Measurements from ENCODE around the gene DMGDH. TPM values are rescaled to one million over a fixed set of nuclear protein-coding genes. Genes with fewer than 3 reads are reported as not detected.

Gene DMGDH
- total RNA-seq, 1 donor from 2014 or later: 11.6 TPM

DNA sequence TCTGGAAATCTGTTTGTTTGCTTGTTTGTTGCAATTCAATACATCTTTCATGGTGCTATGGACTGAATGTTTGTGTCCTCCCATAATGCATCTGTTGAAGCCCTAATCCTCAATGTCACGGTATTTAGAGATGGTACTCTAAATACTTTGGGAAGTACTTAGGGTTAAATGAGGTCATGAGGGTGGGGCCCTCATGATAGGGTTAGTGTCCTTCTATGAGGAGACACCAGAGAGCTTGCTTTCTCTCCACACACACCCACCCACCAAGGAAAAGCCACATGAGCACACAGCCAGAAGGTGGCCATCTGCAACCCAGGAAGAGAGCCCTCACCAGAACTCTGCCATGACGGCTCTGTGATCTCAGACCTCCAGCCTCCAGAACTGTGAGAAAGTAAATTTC lies 32.7 kb downstream of the DMGDH start:
- H3K27me3 ChIP-seq (ENCODE audit: control insufficient read depth, insufficient read depth, low read length): no peaks in the 10 kb centered on the region
- H3K36me3 ChIP-seq (ENCODE audit: control insufficient read depth, insufficient read depth, low read length): no peaks in the 10 kb centered on the region
- no peak for DNase-seq (ENCODE audit: low read depth)
- no peak overlapping the region for H3K4me3 ChIP-seq (ENCODE audit: low read depth, low read length)
- no peak for FAIRE-seq
- TF ChIP-seq, protein P1, sequence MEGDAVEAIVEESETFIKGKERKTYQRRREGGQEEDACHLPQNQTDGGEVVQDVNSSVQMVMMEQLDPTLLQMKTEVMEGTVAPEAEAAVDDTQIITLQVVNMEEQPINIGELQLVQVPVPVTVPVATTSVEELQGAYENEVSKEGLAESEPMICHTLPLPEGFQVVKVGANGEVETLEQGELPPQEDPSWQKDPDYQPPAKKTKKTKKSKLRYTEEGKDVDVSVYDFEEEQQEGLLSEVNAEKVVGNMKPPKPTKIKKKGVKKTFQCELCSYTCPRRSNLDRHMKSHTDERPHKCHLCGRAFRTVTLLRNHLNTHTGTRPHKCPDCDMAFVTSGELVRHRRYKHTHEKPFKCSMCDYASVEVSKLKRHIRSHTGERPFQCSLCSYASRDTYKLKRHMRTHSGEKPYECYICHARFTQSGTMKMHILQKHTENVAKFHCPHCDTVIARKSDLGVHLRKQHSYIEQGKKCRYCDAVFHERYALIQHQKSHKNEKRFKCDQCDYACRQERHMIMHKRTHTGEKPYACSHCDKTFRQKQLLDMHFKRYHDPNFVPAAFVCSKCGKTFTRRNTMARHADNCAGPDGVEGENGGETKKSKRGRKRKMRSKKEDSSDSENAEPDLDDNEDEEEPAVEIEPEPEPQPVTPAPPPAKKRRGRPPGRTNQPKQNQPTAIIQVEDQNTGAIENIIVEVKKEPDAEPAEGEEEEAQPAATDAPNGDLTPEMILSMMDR (IDR thresholded peaks at IDR 0.05; ENCODE audit: insufficient read depth, low read length, severe bottlenecking): no peak

DNA sequence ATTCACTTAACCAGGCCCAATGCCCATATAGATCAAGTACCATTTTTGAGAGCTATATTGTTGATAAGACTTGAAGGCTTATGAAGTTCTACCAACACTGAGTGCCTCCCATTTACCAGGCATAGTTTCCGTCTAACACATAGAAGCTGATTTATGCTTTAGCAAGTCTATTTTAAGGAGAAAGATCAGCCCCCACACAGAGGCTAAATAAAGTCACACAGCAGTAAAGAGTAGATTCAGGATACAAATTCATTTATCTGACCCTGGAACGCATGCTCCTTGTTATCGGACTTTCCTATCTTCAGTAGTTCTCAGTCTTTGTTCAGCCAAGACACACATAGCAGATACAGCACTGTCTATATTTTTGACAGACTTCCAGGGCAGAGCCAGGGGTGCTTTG lies 34.2 kb downstream of the DMGDH start:
- FAIRE-seq: no peak
- no peaks in the 10 kb centered on the region for H3K27me3 ChIP-seq (ENCODE audit: control insufficient read depth, insufficient read depth, low read length)
- no peak for DNase-seq (ENCODE audit: low read depth)
- TF ChIP-seq, protein P1 (IDR thresholded peaks at IDR 0.05; ENCODE audit: insufficient read depth, low read length, severe bottlenecking): no peak
- H3K4me3 ChIP-seq (ENCODE audit: low read depth, low read length): no peak overlapping the region
- H3K36me3 ChIP-seq (ENCODE audit: control insufficient read depth, insufficient read depth, low read length): no peaks in the 10 kb centered on the region

DNA sequence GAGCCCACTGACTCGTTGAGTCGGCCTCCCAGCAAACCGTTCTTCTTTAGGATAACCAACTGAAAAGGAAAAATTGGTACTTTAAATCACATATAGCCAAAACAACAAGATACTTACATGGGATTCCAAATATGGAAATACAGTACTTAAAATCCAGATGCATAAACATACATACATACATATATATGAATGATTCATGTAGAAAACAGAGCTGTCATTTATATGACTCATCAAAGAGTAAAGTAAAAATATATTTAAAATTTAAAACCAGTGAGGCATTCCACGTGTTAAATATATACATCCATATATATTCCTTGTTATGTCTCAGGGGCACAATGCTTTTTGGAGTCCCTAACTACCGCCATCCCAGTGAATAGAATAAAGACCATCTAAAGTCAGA lies 36.7 kb downstream of the DMGDH start:
- H3K27me3 ChIP-seq (ENCODE audit: control insufficient read depth, insufficient read depth, low read length): no peaks in the 10 kb centered on the region
- TF ChIP-seq, protein P1 (IDR thresholded peaks at IDR 0.05; ENCODE audit: insufficient read depth, low read length, severe bottlenecking): no peak
- H3K36me3 ChIP-seq (ENCODE audit: control insufficient read depth, insufficient read depth, low read length): no peaks in the 10 kb centered on the region
- H3K4me3 ChIP-seq (ENCODE audit: low read depth, low read length): no peak overlapping the region
- no peak for FAIRE-seq
- DNase-seq (ENCODE audit: low read depth): peak; percentile 9

DNA sequence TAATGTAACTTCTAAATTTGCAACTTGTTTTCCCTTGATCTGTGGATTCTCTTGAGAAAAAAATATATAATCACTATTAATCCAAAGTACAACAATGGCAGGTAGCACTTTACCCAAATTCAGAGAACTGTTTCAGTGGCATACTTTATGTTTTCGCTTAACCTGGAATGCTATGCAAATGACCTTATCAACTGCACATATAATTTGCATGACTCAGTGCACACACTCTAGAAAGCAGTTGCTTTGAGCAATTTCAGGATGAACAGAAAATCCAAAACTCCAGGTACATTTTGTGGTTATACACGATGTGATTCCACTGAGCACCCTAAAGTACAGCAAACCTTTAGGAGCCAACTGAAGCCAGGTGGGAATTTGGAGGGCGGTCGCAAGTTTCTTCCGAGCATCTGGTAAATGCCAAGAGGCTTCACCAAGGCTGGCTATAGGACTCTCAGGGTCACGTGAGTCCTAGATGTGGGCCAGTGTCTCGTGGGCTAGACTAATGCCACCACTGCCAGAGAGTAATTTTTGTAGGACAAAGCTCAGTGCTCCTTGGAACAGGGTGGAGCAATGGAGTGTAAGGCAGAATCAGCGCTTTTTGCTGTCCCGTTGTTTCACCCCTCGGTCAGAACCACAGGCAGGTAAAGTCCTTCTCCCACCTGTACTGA lies 37.3 kb downstream of the DMGDH start:
- H3K4me3 ChIP-seq (ENCODE audit: low read depth, low read length): no peak overlapping the region
- TF ChIP-seq, protein P1 (IDR thresholded peaks at IDR 0.05; ENCODE audit: insufficient read depth, low read length, severe bottlenecking): no peak
- H3K27me3 ChIP-seq (ENCODE audit: control insufficient read depth, insufficient read depth, low read length): no peaks in the 10 kb centered on the region
- FAIRE-seq (no peak), DNase-seq (ENCODE audit: low read depth) (peak; percentile 3)
- H3K36me3 ChIP-seq (ENCODE audit: control insufficient read depth, insufficient read depth, low read length): no peaks in the 10 kb centered on the region

DNA sequence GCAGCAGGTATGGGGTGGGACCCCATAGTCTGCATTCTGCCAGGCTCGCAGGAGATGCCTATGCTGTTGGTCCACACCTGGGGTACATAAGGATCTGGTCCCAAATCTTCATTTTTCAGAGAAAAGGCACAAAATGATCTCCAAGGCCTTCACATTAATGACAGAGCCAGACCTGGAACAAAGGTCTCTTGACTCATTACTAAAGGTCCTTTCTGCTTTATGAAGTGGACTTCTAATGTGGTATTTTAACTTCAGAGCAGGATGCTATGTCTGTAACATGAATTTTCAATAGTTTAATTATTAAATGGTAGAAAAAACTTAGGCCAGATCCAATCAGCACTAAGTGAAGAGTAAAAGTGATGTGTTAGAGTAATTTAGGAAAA lies 38.0 kb downstream of the DMGDH start:
- DNase-seq (ENCODE audit: low read depth): no peak
- TF ChIP-seq, protein P1 (IDR thresholded peaks at IDR 0.05; ENCODE audit: insufficient read depth, low read length, severe bottlenecking): no peak
- no peak overlapping the region for H3K4me3 ChIP-seq (ENCODE audit: low read depth, low read length)
- no peaks in the 10 kb centered on the region for H3K27me3 ChIP-seq (ENCODE audit: control insufficient read depth, insufficient read depth, low read length)
- no peaks in the 10 kb centered on the region for H3K36me3 ChIP-seq (ENCODE audit: control insufficient read depth, insufficient read depth, low read length)
- no peak for FAIRE-seq
